ENCODE data around the gene REV3L.
"Not testable (repeated sequence)": the region's sequence is repeated elsewhere in the genome, so short reads cannot be mapped to it uniquely, and the experiment has no call there.

REV3L gene

GRCh38 chr6:111329882-111330633, 153.0 kb downstream of the REV3L start:
- Histone ChIP-seq H3K27me3 (replicated peaks; ENCODE audit: control insufficient read depth, insufficient read depth, low read length) (no peaks in the 10 kb centered on the region), H3K4me3 (replicated peaks; ENCODE audit: low read depth, low read length) (no peak overlapping the region), H3K36me3 (ENCODE audit: control insufficient read depth, insufficient read depth, low read length) (peaks cover 7% of the 10 kb centered on the region)
- TF ChIP-seq, protein P1, sequence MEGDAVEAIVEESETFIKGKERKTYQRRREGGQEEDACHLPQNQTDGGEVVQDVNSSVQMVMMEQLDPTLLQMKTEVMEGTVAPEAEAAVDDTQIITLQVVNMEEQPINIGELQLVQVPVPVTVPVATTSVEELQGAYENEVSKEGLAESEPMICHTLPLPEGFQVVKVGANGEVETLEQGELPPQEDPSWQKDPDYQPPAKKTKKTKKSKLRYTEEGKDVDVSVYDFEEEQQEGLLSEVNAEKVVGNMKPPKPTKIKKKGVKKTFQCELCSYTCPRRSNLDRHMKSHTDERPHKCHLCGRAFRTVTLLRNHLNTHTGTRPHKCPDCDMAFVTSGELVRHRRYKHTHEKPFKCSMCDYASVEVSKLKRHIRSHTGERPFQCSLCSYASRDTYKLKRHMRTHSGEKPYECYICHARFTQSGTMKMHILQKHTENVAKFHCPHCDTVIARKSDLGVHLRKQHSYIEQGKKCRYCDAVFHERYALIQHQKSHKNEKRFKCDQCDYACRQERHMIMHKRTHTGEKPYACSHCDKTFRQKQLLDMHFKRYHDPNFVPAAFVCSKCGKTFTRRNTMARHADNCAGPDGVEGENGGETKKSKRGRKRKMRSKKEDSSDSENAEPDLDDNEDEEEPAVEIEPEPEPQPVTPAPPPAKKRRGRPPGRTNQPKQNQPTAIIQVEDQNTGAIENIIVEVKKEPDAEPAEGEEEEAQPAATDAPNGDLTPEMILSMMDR (IDR thresholded peaks at IDR 0.05; ENCODE audit: insufficient read depth, low read length, poor library complexity, severe bottlenecking), result no peak
- peak; percentile 24 for DNase-seq (ENCODE audit: extremely low read depth, insufficient read length)

DNA sequence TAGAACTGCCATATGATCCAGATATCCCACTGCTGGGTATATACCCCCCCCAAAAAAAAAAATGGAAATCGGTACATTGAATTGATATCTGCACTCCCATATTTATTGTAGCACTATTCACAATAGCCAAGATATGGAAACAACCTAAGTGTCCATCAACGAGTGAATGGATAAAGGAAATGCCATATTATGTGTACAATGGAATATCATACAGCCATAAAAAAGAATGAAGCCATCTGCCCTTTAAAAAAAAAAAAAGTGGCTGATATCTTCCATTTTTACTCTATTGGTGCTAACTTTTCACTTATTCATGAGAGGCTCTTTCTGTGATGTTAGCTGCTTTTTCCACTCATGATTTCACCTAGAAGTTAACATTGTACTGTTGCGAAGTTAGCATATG, 156.5 kb downstream of the REV3L start:
- TF ChIP-seq, protein P1 (IDR thresholded peaks at IDR 0.05; ENCODE audit: insufficient read depth, low read length, poor library complexity, severe bottlenecking), result no peak
- peaks cover 7% of the 10 kb centered on the region for H3K36me3 ChIP-seq (ENCODE audit: control insufficient read depth, insufficient read depth, low read length)
- H3K4me3 ChIP-seq (replicated peaks; ENCODE audit: low read depth, low read length), result no peak overlapping the region
- no peaks in the 10 kb centered on the region for H3K27me3 ChIP-seq (replicated peaks; ENCODE audit: control insufficient read depth, insufficient read depth, low read length)
- DNase-seq (ENCODE audit: extremely low read depth, insufficient read length), result no peak

- Histone ChIP-seq H3K4me3 (replicated peaks; ENCODE audit: low read depth, low read length) (no peak overlapping the region), H3K36me3 (ENCODE audit: control insufficient read depth, insufficient read depth, low read length) (peaks cover 1% of the 10 kb centered on the region)
- no peak for DNase-seq (ENCODE audit: extremely low read depth, insufficient read length)
These were observed 160.9 kb downstream of the REV3L start for GRCh38 chr6:111322145-111322544.

DNA sequence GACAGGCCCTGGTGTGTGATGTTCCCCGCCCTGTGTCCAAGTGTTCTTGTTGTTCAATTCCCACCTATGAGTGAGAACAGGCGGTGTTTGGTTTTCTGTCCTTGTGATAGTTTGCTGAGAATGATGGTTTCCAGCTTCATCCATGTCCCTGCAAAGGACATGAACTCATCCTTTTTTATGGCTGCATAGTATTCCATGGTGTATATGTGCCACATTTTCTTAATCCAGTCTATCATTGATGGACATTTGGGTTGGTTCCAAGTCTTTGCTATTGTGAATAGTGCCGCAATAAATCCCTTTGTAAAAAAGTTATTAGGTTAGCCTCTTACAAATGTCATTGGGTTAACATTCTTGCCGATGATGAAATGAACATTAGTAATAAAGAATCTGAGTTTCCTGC, 175.1 kb downstream of the REV3L start:
- peaks cover 10% of the 10 kb centered on the region for H3K36me3 ChIP-seq (ENCODE audit: control insufficient read depth, insufficient read depth, low read length)
- not testable (repeated sequence) for H3K4me3 ChIP-seq (replicated peaks; ENCODE audit: low read depth, low read length); H3K27me3 ChIP-seq (replicated peaks; ENCODE audit: control insufficient read depth, insufficient read depth, low read length); DNase-seq (ENCODE audit: extremely low read depth, insufficient read length)

More at GRCh38 chr6:111322145-111322544, 160.9 kb downstream of the REV3L start:
- H3K27me3 ChIP-seq (replicated peaks; ENCODE audit: control insufficient read depth, insufficient read depth, low read length), result no peaks in the 10 kb centered on the region
- TF ChIP-seq, protein P1 (IDR thresholded peaks at IDR 0.05; ENCODE audit: insufficient read depth, low read length, poor library complexity, severe bottlenecking), result no peak

- TF ChIP-seq, protein P1 (IDR thresholded peaks at IDR 0.05; ENCODE audit: insufficient read depth, low read length, poor library complexity, severe bottlenecking), result no peak
- no peak for DNase-seq (ENCODE audit: extremely low read depth, insufficient read length)
- no peak overlapping the region for H3K4me3 ChIP-seq (replicated peaks; ENCODE audit: low read depth, low read length)
- no peaks in the 10 kb centered on the region for H3K27me3 ChIP-seq (replicated peaks; ENCODE audit: control insufficient read depth, insufficient read depth, low read length)
- peaks cover 10% of the 10 kb centered on the region for H3K36me3 ChIP-seq (ENCODE audit: control insufficient read depth, insufficient read depth, low read length)
These were observed 175.7 kb downstream of the REV3L start for GRCh38 chr6:111307275-111307858.

DNA sequence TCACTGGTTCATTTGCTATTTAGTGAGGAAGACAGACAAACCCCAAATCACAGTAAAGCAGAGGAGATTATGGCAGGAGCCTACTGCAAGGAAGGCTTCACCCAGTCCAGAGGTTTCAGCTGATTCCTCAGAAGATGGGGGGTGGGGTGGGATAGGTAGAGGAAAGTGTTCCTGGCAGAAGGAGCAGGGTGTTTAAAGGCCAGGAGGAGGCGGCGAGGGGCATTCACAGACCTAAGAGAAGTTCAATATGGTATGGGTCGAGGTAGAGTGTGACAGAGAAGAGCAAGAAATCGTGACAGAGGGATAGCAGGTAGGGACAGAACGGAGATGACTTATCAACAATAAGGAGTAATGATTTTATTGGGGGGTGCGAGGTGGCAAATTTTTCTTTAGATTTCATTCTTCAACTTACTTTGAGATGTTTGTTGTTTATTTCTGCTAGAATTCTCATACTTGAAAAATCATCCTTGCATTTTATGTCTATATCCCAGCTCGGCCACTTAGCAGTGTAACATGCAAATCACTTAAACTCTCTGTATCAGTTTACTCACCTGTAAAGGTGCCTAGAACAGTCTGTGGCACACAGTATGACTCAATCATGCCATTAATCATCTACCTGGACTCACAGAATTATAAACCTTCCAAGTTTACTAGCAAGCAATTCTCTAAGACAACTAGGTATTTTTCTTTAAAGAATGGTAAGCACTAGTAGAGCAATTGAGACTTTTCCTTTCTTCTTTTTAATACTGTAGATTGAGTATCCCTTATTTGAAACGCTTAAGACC, 176.7 kb downstream of the REV3L start:
- peaks cover 10% of the 10 kb centered on the region for H3K36me3 ChIP-seq (ENCODE audit: control insufficient read depth, insufficient read depth, low read length)
- H3K27me3 ChIP-seq (replicated peaks; ENCODE audit: control insufficient read depth, insufficient read depth, low read length), result no peaks in the 10 kb centered on the region
- TF ChIP-seq, protein P1 (IDR thresholded peaks at IDR 0.05; ENCODE audit: insufficient read depth, low read length, poor library complexity, severe bottlenecking), result no peak
- no peak for DNase-seq (ENCODE audit: extremely low read depth, insufficient read length)
- H3K4me3 ChIP-seq (replicated peaks; ENCODE audit: low read depth, low read length), result no peak overlapping the region
